ENCODE results near the gene SLC49A4.

SLC49A4 gene

GRCh38 chr3:122786066-122786465 lies 8.8 kb upstream of the SLC49A4 start:
- DNase-seq = no peak

GRCh38 chr3:122787872-122788271 lies 7.0 kb upstream of the SLC49A4 start:
- DNase-seq = no peak

GRCh38 chr3:122789585-122790273 lies 5.1 kb upstream of the SLC49A4 start:
- DNase-seq = no peak

GRCh38 chr3:122793568-122794416 lies 1.1 kb upstream of the SLC49A4 start, which contains the start of gene HSPBAP1:
Gene HSPBAP1 (minus strand): TSS chr3:122793831. CDS start chr3:122793680, 151 bp downstream.
- DNase-seq = no peak

- no peak for DNase-seq
Observed at GRCh38 chr3:122794483-122794778, 438 bp upstream of the SLC49A4 start.

- no peak for DNase-seq
Observed at GRCh38 chr3:122795674-122796195, 866 bp downstream of the SLC49A4 start.

GRCh38 chr3:122797291-122797690 lies 2.4 kb downstream of the SLC49A4 start:
- DNase-seq = no peak

- no peak for DNase-seq
Observed at GRCh38 chr3:122799322-122799721, 4.5 kb downstream of the SLC49A4 start.

- DNase-seq = no peak
Observed at GRCh38 chr3:122800031-122800430, 5.2 kb downstream of the SLC49A4 start.

- no peak for DNase-seq
Observed at GRCh38 chr3:122800706-122801237, 5.9 kb downstream of the SLC49A4 start.

GRCh38 chr3:122802323-122802722 lies 7.5 kb downstream of the SLC49A4 start:
- no peak for DNase-seq

- no peak for DNase-seq
Observed at GRCh38 chr3:122803977-122804376, 9.1 kb downstream of the SLC49A4 start.

- DNase-seq = no peak
Observed at GRCh38 chr3:122810734-122811133, 15.9 kb downstream of the SLC49A4 start.

- DNase-seq = no peak
Observed at GRCh38 chr3:122816587-122816986, 21.7 kb downstream of the SLC49A4 start.

GRCh38 chr3:122824465-122825381 lies 29.9 kb downstream of the SLC49A4 start:
- DNase-seq = peak; percentile 25

GRCh38 chr3:122825460-122825859 lies 30.6 kb downstream of the SLC49A4 start:
- DNase-seq = no peak

GRCh38 chr3:122826278-122826677 lies 31.4 kb downstream of the SLC49A4 start:
- DNase-seq = no peak

GRCh38 chr3:122828281-122828680 lies 33.4 kb downstream of the SLC49A4 start:
- DNase-seq = no peak

- no peak for DNase-seq
Observed at GRCh38 chr3:122835590-122835989, 40.7 kb downstream of the SLC49A4 start.

GRCh38 chr3:122843604-122844003 lies 48.7 kb downstream of the SLC49A4 start:
- DNase-seq = no peak

GRCh38 chr3:122857019-122857418 lies 62.1 kb downstream of the SLC49A4 start:
- no peak for DNase-seq

- no peak for DNase-seq
Observed at GRCh38 chr3:122858373-122858772, 63.5 kb downstream of the SLC49A4 start.

Data from T1000 (cell line).